H1 (cell line): ENCODE results near the gene PF4V1. TPM values are rescaled to one million over a fixed set of nuclear protein-coding genes. Genes with fewer than 3 reads are reported as not detected.

Experiments
- CTCF ChIA-PET: fragments of 300-600 bp; sonication (Branson Sonifier 250); formaldehyde crosslinking; loops from one replicate; lab custom pipeline; 2021; ENCODE audit not compliant: partially characterized antibody; lab: Charles Lee
- POLR2A ChIA-PET: fragments of 300-600 bp; sonication (Branson Sonifier 250); formaldehyde crosslinking; loops from one replicate; lab custom pipeline; 2021; ENCODE audit warnings: inconsistent platforms; ENCODE audit not compliant: partially characterized antibody; lab: Charles Lee
- DNase-seq, 2 experiments: peaks; one replicate each; pipeline versions ENCODE4 v3.0.0 to v3.0.0-alpha.2; 2010 to 2022; ENCODE audit warnings: low spot score in 2 of 2, low read depth in 1 of 2, mixed read lengths in 1 of 2
- FAIRE-seq: peaks from 2 replicates; lab custom pipeline; 2011; peaks lifted over from hg19 to GRCh38; lab: Jason Lieb, UNC
- H2AFZ ChIP-seq: 2 replicates; pipeline ENCODE4 v1.8.1; 2012; ENCODE audit warnings: low read length, inconsistent platforms
- H2AK5ac ChIP-seq: 2 replicates; pipeline ENCODE4 v1.6.1; 2013; ENCODE audit warnings: low read depth, low read length
- H2BK120ac ChIP-seq: replicated peaks from 2 replicates; pipeline ENCODE3; 2013; ENCODE audit warnings: low read depth, low read length, inconsistent platforms
- H2BK12ac ChIP-seq: 2 replicates; pipeline ENCODE4 v1.6.1; 2013; ENCODE audit warnings: low read depth, low read length
- H2BK15ac ChIP-seq: 2 replicates; pipeline ENCODE4 v1.6.1; 2013; ENCODE audit warnings: low read length
- H2BK20ac ChIP-seq: 2 replicates; pipeline ENCODE4 v1.6.1; 2013; ENCODE audit warnings: low read length
- H2BK5ac ChIP-seq: 2 replicates; pipeline ENCODE4 v1.6.1; 2013; ENCODE audit warnings: low read depth, low read length
- H3K14ac ChIP-seq: 2 replicates; pipeline ENCODE4 v1.6.1; 2013; ENCODE audit warnings: inconsistent platforms; ENCODE audit not compliant: insufficient read length
- H3K18ac ChIP-seq: 2 replicates; pipeline ENCODE4 v1.6.1; 2013; ENCODE audit warnings: low read length; ENCODE audit errors: extremely low read depth
- H3K23ac ChIP-seq: 2 replicates; pipeline ENCODE4 v1.6.1; 2013; ENCODE audit warnings: inconsistent platforms; ENCODE audit not compliant: insufficient read length
- H3K23me2 ChIP-seq: 2 replicates; pipeline ENCODE4 v1.6.1; 2013; ENCODE audit warnings: low read depth, low read length
- H3K27ac ChIP-seq: 2 replicates; pipeline ENCODE4 v1.6.1; 2011; ENCODE audit warnings: low read depth, low read length, inconsistent platforms
- H3K27me3 ChIP-seq, 4 experiments: replicated peaks in 1 of 4; 1 replicate in 1 of 4; 2 replicates in 3 of 4; pipeline versions ENCODE4 v1.6.1 to v1.8.1; 2011 to 2013; ENCODE audit warnings: low read length in 3 of 4, mild to moderate bottlenecking in 3 of 4, inconsistent platforms in 2 of 4, mixed read lengths in 2 of 4, moderate library complexity in 1 of 4; ENCODE audit not compliant: control insufficient read depth in 3 of 4, insufficient read depth in 3 of 4; ENCODE audit errors: extremely low read depth in 1 of 4
- H3K36me3 ChIP-seq, 4 experiments: 2 replicates each; pipeline versions ENCODE4 v1.6.1 to v1.8.1; 2011 to 2013; ENCODE audit warnings: mild to moderate bottlenecking in 4 of 4, low read length in 3 of 4, moderate library complexity in 2 of 4, control low read depth in 1 of 4, inconsistent platforms in 1 of 4; ENCODE audit not compliant: insufficient read depth in 4 of 4, control insufficient read depth in 2 of 4
- H3K4ac ChIP-seq: replicated peaks from 2 replicates; pipeline ENCODE3; 2013; ENCODE audit warnings: low read length, low read depth, mixed read lengths, inconsistent platforms; ENCODE audit not compliant: insufficient read length
- H3K4me1 ChIP-seq, 4 experiments: replicated peaks in 1 of 4; 1 replicate in 1 of 4; 2 replicates in 3 of 4; pipeline versions ENCODE4 v1.6.1 to v1.8.1; 2011 to 2013; ENCODE audit warnings: low read length in 3 of 4, inconsistent platforms in 2 of 4, mixed read lengths in 1 of 4; ENCODE audit not compliant: insufficient read depth in 4 of 4, control insufficient read depth in 3 of 4
- H3K4me2 ChIP-seq, 2 experiments: 2 replicates each; pipeline versions ENCODE4 v1.6.1 to v1.8.1; 2011 to 2013; ENCODE audit warnings: low read depth in 2 of 2, low read length in 2 of 2, control low read depth in 1 of 2, inconsistent platforms in 1 of 2, mild to moderate bottlenecking in 1 of 2; ENCODE audit not compliant: insufficient read depth in 1 of 2
- H3K4me3 ChIP-seq, 4 experiments: fragments of 200-600, 300-600 bp in 1 of 4; sonication (generic), shearing (Covaris generic), sonication (Bioruptor Twin) in 1 of 4; 2 replicates each; pipeline versions ENCODE4 v1.5.1 to v1.8.1; 2011 to 2016; ENCODE audit warnings: low read length in 4 of 4, low read depth in 3 of 4, control low read depth in 2 of 4, inconsistent platforms in 2 of 4, mild to moderate bottlenecking in 2 of 4, mixed read lengths in 1 of 4, moderate library complexity in 1 of 4; ENCODE audit not compliant: insufficient read depth in 2 of 4; ENCODE audit errors: extremely low read depth in 1 of 4
- H3K56ac ChIP-seq: replicated peaks from 2 replicates; pipeline ENCODE3; 2013; ENCODE audit warnings: low read depth, mild to moderate bottlenecking, mixed read lengths, low read length, inconsistent platforms; ENCODE audit not compliant: insufficient read length
- H3K79me1 ChIP-seq: 2 replicates; pipeline ENCODE4 v1.6.1; 2013; ENCODE audit warnings: low read depth, low read length, control low read depth
- H3K79me2 ChIP-seq, 2 experiments: 2 replicates each; pipeline versions ENCODE4 v1.6.1 to v1.8.1; 2012 to 2013; ENCODE audit warnings: low read length in 2 of 2, mild to moderate bottlenecking in 2 of 2, inconsistent platforms in 1 of 2; ENCODE audit not compliant: insufficient read depth in 2 of 2, control insufficient read depth in 1 of 2
- H3K9ac ChIP-seq, 4 experiments: replicated peaks in 1 of 4; 1 replicate in 1 of 4; 2 replicates in 3 of 4; pipeline versions ENCODE4 v1.6.1 to v1.8.1; 2011 to 2013; ENCODE audit warnings: low read depth in 3 of 4, low read length in 3 of 4, control low read depth in 2 of 4, mild to moderate bottlenecking in 2 of 4, moderate library complexity in 2 of 4, inconsistent platforms in 1 of 4; ENCODE audit errors: extremely low read depth in 1 of 4
- H3K9me3 ChIP-seq, 2 experiments: 2 replicates each; pipeline versions ENCODE4 v1.6.1 to v1.8.1; 2012 to 2013; ENCODE audit warnings: mild to moderate bottlenecking in 2 of 2, moderate library complexity in 2 of 2, control low read depth in 1 of 2, inconsistent platforms in 1 of 2, low read depth in 1 of 2, low read length in 1 of 2, mixed read lengths in 1 of 2; ENCODE audit not compliant: insufficient read depth in 2 of 2
- H4K20me1 ChIP-seq, 2 experiments: replicated peaks in 1 of 2; 2 replicates each; pipeline versions ENCODE3 to v1.8.1; 2011 to 2013; ENCODE audit warnings: inconsistent platforms in 2 of 2, low read length in 2 of 2, mild to moderate bottlenecking in 1 of 2; ENCODE audit not compliant: insufficient read depth in 2 of 2, control insufficient read depth in 1 of 2
- H4K5ac ChIP-seq: 2 replicates; pipeline ENCODE4 v1.6.1; 2013; ENCODE audit warnings: low read length, low read depth, mixed read lengths, inconsistent platforms; ENCODE audit not compliant: insufficient read length
- H4K8ac ChIP-seq: 2 replicates; pipeline ENCODE4 v1.8.0; 2013; ENCODE audit warnings: mild to moderate bottlenecking, moderate library complexity, low read length, inconsistent platforms; ENCODE audit not compliant: insufficient read depth; ENCODE audit errors: extremely low read depth
- H4K91ac ChIP-seq: replicated peaks from 2 replicates; pipeline ENCODE3; 2013; ENCODE audit warnings: low read length, mixed read lengths, inconsistent platforms; ENCODE audit not compliant: insufficient read length
- POU5F1 ChIP-seq: IDR thresholded peaks from 2 replicates; pipeline ENCODE4 v1.6.1; 2011; ENCODE audit warnings: low read depth, mild to moderate bottlenecking, low read length, moderate library complexity
- WGBS, 2 experiments: shearing (Covaris generic) in 1 of 2; methylation state at CpG; one replicate each; pipeline versions ENCODE4 v1.1.6 to v1.1.7; 2013 to 2015; ENCODE audit warnings: low lambda C conversion rate in 2 of 2, mixed read lengths in 2 of 2, inconsistent platforms in 1 of 2, low coverage in 1 of 2, missing lambda C conversion rate in 1 of 2; ENCODE audit not compliant: insufficient replicate concordance in 2 of 2, insufficient coverage in 1 of 2, insufficient read length in 1 of 2; ENCODE audit errors: extremely low coverage in 1 of 2, missing lambda C conversion rate in 1 of 2; 5-methylcytosine and 5-hydroxymethylcytosine counted together
- polyA plus RNA-seq, 7 experiments: library from polyadenylated mRNA; depleted of rRNA in 3 of 7; stranded (reverse) in 5 of 7; unstranded in 2 of 7; fragments of >200 nt in 5 of 7; fragments of 200-250 nt in 2 of 7; gene quantifications; 1 replicate in 5 of 7; 2 replicates in 1 of 7; 4 replicates in 1 of 7; pipeline versions ENCODE4 v1.2.1 to v1.2.3, GENCODE V29; 2011 to 2013; ENCODE audit warnings: missing spikeins in 2 of 7, mixed read lengths in 2 of 7
- total RNA-seq: library from RNA; stranded (reverse); fragmentation: NEBNext Ultra II Directional; extraction: Animal tissue kit (Norgen Biotek cat#: 25700); gene quantifications from 2 replicates; pipeline ENCODE4 v1.2.1, GENCODE V29; 2021

Gene PF4V1
- total and polyA plus RNA-seq, 2 of the 8 experiments (the other 6 are each of a cell fraction or from before 2014, with no cell fraction given) = not detected

DNA sequence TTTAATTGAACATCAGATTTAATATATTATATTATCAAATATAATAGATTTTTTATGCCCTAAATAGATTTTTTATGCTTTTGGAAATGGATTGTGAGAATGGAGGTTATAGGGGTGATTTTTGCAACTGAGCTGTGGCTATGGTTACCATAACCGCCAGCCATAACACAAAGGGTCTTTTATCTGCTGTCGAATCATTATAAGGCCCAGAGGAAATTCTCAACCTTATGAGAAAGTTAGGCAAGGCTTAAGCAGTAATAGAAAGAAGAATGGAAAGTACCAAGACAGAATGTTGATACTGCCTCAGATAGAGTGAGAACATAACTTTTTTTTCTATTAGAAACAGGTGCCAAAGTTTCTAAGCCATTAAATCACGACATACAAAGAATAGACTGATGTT lies 42.9 kb upstream of the PF4V1 start:
- H2BK120ac ChIP-seq = no peak overlapping the region
- no peaks in the 10 kb centered on the region for H3K36me3 ChIP-seq
- WGBS, 2 experiments = 82% methylated on average over 3 of the region's 3 CpGs; no CpG with 5 or more reads in 1 of the 2 experiments
- H4K91ac ChIP-seq = no peak overlapping the region
- no peak overlapping the region for H4K5ac ChIP-seq
- H2BK12ac ChIP-seq = no peak overlapping the region
- no peak overlapping the region for H3K56ac ChIP-seq
- no peak overlapping the region for H2BK15ac ChIP-seq
- POLR2A ChIA-PET = no interaction called here
- no peaks in the 10 kb centered on the region for H3K79me1 ChIP-seq
- H3K9me3 ChIP-seq = no peaks in the 10 kb centered on the region
- no peak overlapping the region for H3K4me2 ChIP-seq
- H4K8ac ChIP-seq = no peak overlapping the region
- H3K23ac ChIP-seq = no peak overlapping the region
- no peak overlapping the region for H2AK5ac ChIP-seq
- no peak overlapping the region for H2BK5ac ChIP-seq
- no peak overlapping the region for H3K4ac ChIP-seq
- H2BK20ac ChIP-seq = no peak overlapping the region
- no peak overlapping the region for H3K9ac ChIP-seq
- CTCF ChIA-PET = no interaction called here
- no peaks in the 10 kb centered on the region for H3K79me2 ChIP-seq
- no peaks in the 10 kb centered on the region; the same call in 1 of the 2 replicates for H3K23me2 ChIP-seq
- no peak overlapping the region for H3K14ac ChIP-seq
- no peaks in the 10 kb centered on the region for H4K20me1 ChIP-seq
- no peak overlapping the region for H2AFZ ChIP-seq
- no peak overlapping the region for H3K18ac ChIP-seq
- H3K27ac ChIP-seq = no peak overlapping the region
- no peak for FAIRE-seq
- H3K4me1 ChIP-seq = no peaks in the 10 kb centered on the region
- H3K4me3 ChIP-seq = no peak overlapping the region
- DNase-seq = no peak
- H3K27me3 ChIP-seq = no peaks in the 10 kb centered on the region
- no peak for TF ChIP-seq POU5F1
